HepG2 (cell line): ENCODE results near the gene R3HDM1. TPM values are rescaled to one million over a fixed set of nuclear protein-coding genes. Genes with fewer than 3 reads are reported as not detected.

Source experiments
- HOXA3 ChIP-seq: sonication (generic); formaldehyde crosslinking; IDR thresholded peaks from 2 replicates; pipeline ENCODE4 v1.5.0; 2020; ENCODE audit warnings: missing genetic modification reagents
- KLF9 ChIP-seq: IDR thresholded peaks from 2 replicates; pipeline ENCODE4 v1.6.1; 2016; ENCODE audit warnings: low read depth
- NFIC ChIP-seq: IDR thresholded peaks from 2 replicates; pipeline ENCODE4 v1.6.1; 2012; ENCODE audit warnings: mild to moderate bottlenecking, low read length, inconsistent platforms
- ZNF552 ChIP-seq: sonication (generic); formaldehyde crosslinking; IDR thresholded peaks from 2 replicates; pipeline ENCODE4 v1.9.0; 2022; ENCODE audit warnings: missing genetic modification reagents, mild to moderate bottlenecking, borderline replicate concordance
- polyA plus RNA-seq, 8 experiments: library from polyadenylated mRNA; depleted of rRNA in 3 of 8; stranded (reverse) in 7 of 8; unstranded in 1 of 8; fragments of >200 nt; fragmentation: Illumina TruSeq in 4 of 8; extraction: Trizol in 4 of 8; gene quantifications; 2 replicates each; pipeline versions ENCODE4 v1.2.1 to v1.2.3, GENCODE V29; 2011 to 2016; ENCODE audit warnings: low read depth in 4 of 8, missing spikeins in 1 of 8, mixed read lengths in 1 of 8; ENCODE audit not compliant: insufficient read depth in 1 of 8
- total RNA-seq, 5 experiments: library from RNA; depleted of rRNA; stranded (reverse); fragments of >200 nt; fragmentation: Illumina TruSeq; extraction: Trizol; gene quantifications; 2 replicates each; pipeline ENCODE4 v1.2.3, GENCODE V29; 2016; ENCODE audit warnings: low read depth in 1 of 5
- TF ChIP-seq, protein P1 (sequence below): sonication (generic); formaldehyde crosslinking; IDR thresholded peaks from 2 replicates; pipeline ENCODE4 v1.4.0; 2020; ENCODE audit warnings: missing genetic modification reagents
- TF ChIP-seq, protein P2 (sequence below): sonication (generic); formaldehyde crosslinking; IDR thresholded peaks from 2 replicates; pipeline ENCODE4 v1.4.0; 2020; ENCODE audit warnings: low read depth, mild to moderate bottlenecking, missing genetic modification reagents
- TF ChIP-seq, protein P3 (sequence below): sonication (generic); formaldehyde crosslinking; IDR thresholded peaks from 2 replicates; pipeline ENCODE4 v1.4.0; 2020; ENCODE audit warnings: missing genetic modification reagents, borderline replicate concordance
- TF ChIP-seq, protein P4 (sequence below): sonication (generic); formaldehyde crosslinking; IDR thresholded peaks from 2 replicates; pipeline ENCODE4 v1.5.0; 2020; ENCODE audit warnings: mild to moderate bottlenecking, low read depth, missing genetic modification reagents, borderline replicate concordance
- TF ChIP-seq, protein P5 (sequence below): sonication (generic); formaldehyde crosslinking; IDR thresholded peaks from 2 replicates; pipeline ENCODE4 v1.4.0; 2020; ENCODE audit warnings: mild to moderate bottlenecking, missing genetic modification reagents

The R3HDM1 gene
- total and polyA plus RNA-seq, 2 of the 13 experiments (the other 11 are each of a cell fraction or from before 2014, with no cell fraction given): 15.7 to 54.3 TPM

DNA sequence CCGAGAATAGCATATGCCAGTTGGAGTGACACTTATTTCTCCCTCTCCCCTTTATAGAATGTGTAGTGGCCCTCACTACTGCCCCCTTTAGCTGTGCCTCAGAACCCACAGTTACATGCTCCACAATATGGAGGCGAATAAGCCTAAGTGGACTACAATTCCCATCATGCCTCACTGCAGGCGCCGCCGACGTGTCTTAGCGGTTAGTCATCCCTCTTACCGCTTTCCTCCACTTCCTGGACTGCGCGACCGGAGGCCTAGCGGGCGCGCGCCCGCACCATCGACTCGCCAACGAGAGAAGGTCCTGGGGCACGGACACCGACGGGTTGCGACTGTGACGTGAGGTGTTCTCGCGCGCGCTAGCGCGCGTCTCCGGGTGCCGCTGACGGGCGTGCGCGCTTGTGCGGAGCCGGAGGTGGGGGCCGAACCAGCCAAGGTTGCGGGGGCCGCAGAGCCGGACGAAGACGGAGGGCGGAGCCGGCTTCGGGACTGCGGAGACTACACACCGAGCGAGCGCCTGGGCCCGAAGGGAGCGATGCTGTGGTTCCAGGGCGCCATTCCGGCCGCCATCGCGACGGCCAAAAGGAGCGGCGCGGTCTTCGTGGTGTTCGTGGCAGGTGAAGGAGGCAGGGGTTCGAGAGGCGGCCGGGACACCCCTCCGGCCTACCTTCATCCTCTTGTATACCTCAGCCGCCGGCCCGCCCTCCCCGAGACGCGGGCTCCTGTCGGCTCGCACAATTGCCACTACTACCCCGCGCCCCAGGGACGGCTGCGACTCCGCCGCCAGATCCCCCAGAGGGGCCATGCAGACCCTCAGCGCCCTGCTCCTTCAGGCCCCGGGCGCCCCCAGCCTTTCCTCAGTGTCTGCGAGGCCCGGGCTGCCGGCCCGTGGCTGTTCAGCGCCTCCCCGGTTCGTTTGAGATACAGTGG is 210.4 kb downstream of the R3HDM1 start, which contains the start of gene UBXN4 (continued):
- TF ChIP-seq, protein P1, sequence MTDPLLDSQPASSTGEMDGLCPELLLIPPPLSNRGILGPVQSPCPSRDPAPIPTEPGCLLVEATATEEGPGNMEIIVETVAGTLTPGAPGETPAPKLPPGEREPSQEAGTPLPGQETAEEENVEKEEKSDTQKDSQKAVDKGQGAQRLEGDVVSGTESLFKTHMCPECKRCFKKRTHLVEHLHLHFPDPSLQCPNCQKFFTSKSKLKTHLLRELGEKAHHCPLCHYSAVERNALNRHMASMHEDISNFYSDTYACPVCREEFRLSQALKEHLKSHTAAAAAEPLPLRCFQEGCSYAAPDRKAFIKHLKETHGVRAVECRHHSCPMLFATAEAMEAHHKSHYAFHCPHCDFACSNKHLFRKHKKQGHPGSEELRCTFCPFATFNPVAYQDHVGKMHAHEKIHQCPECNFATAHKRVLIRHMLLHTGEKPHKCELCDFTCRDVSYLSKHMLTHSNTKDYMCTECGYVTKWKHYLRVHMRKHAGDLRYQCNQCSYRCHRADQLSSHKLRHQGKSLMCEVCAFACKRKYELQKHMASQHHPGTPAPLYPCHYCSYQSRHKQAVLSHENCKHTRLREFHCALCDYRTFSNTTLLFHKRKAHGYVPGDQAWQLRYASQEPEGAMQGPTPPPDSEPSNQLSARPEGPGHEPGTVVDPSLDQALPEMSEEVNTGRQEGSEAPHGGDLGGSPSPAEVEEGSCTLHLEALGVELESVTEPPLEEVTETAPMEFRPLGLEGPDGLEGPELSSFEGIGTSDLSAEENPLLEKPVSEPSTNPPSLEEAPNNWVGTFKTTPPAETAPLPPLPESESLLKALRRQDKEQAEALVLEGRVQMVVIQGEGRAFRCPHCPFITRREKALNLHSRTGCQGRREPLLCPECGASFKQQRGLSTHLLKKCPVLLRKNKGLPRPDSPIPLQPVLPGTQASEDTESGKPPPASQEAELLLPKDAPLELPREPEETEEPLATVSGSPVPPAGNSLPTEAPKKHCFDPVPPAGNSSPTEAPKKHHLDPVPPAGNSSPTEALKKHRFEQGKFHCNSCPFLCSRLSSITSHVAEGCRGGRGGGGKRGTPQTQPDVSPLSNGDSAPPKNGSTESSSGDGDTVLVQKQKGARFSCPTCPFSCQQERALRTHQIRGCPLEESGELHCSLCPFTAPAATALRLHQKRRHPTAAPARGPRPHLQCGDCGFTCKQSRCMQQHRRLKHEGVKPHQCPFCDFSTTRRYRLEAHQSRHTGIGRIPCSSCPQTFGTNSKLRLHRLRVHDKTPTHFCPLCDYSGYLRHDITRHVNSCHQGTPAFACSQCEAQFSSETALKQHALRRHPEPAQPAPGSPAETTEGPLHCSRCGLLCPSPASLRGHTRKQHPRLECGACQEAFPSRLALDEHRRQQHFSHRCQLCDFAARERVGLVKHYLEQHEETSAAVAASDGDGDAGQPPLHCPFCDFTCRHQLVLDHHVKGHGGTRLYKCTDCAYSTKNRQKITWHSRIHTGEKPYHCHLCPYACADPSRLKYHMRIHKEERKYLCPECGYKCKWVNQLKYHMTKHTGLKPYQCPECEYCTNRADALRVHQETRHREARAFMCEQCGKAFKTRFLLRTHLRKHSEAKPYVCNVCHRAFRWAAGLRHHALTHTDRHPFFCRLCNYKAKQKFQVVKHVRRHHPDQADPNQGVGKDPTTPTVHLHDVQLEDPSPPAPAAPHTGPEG (CRISPR knock-in tag): peak; percentile 95; the same call in 1 of the 2 replicates
- TF ChIP-seq, protein P2, sequence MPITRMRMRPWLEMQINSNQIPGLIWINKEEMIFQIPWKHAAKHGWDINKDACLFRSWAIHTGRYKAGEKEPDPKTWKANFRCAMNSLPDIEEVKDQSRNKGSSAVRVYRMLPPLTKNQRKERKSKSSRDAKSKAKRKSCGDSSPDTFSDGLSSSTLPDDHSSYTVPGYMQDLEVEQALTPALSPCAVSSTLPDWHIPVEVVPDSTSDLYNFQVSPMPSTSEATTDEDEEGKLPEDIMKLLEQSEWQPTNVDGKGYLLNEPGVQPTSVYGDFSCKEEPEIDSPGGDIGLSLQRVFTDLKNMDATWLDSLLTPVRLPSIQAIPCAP (CRISPR knock-in tag): no peak
- TF ChIP-seq HOXA3 (peak; percentile 96), ZNF552 (CRISPR knock-in tag) (no peak; the same call in none of the 2 replicates), NFIC (no peak), KLF9 (CRISPR knock-in tag) (no peak)
- TF ChIP-seq, protein P3, sequence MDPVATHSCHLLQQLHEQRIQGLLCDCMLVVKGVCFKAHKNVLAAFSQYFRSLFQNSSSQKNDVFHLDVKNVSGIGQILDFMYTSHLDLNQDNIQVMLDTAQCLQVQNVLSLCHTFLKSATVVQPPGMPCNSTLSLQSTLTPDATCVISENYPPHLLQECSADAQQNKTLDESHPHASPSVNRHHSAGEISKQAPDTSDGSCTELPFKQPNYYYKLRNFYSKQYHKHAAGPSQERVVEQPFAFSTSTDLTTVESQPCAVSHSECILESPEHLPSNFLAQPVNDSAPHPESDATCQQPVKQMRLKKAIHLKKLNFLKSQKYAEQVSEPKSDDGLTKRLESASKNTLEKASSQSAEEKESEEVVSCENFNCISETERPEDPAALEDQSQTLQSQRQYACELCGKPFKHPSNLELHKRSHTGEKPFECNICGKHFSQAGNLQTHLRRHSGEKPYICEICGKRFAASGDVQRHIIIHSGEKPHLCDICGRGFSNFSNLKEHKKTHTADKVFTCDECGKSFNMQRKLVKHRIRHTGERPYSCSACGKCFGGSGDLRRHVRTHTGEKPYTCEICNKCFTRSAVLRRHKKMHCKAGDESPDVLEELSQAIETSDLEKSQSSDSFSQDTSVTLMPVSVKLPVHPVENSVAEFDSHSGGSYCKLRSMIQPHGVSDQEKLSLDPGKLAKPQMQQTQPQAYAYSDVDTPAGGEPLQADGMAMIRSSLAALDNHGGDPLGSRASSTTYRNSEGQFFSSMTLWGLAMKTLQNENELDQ: no peak
- TF ChIP-seq, protein P4, sequence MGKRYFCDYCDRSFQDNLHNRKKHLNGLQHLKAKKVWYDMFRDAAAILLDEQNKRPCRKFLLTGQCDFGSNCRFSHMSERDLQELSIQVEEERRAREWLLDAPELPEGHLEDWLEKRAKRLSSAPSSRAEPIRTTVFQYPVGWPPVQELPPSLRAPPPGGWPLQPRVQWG (CRISPR knock-in tag): no peak
- TF ChIP-seq, protein P5, sequence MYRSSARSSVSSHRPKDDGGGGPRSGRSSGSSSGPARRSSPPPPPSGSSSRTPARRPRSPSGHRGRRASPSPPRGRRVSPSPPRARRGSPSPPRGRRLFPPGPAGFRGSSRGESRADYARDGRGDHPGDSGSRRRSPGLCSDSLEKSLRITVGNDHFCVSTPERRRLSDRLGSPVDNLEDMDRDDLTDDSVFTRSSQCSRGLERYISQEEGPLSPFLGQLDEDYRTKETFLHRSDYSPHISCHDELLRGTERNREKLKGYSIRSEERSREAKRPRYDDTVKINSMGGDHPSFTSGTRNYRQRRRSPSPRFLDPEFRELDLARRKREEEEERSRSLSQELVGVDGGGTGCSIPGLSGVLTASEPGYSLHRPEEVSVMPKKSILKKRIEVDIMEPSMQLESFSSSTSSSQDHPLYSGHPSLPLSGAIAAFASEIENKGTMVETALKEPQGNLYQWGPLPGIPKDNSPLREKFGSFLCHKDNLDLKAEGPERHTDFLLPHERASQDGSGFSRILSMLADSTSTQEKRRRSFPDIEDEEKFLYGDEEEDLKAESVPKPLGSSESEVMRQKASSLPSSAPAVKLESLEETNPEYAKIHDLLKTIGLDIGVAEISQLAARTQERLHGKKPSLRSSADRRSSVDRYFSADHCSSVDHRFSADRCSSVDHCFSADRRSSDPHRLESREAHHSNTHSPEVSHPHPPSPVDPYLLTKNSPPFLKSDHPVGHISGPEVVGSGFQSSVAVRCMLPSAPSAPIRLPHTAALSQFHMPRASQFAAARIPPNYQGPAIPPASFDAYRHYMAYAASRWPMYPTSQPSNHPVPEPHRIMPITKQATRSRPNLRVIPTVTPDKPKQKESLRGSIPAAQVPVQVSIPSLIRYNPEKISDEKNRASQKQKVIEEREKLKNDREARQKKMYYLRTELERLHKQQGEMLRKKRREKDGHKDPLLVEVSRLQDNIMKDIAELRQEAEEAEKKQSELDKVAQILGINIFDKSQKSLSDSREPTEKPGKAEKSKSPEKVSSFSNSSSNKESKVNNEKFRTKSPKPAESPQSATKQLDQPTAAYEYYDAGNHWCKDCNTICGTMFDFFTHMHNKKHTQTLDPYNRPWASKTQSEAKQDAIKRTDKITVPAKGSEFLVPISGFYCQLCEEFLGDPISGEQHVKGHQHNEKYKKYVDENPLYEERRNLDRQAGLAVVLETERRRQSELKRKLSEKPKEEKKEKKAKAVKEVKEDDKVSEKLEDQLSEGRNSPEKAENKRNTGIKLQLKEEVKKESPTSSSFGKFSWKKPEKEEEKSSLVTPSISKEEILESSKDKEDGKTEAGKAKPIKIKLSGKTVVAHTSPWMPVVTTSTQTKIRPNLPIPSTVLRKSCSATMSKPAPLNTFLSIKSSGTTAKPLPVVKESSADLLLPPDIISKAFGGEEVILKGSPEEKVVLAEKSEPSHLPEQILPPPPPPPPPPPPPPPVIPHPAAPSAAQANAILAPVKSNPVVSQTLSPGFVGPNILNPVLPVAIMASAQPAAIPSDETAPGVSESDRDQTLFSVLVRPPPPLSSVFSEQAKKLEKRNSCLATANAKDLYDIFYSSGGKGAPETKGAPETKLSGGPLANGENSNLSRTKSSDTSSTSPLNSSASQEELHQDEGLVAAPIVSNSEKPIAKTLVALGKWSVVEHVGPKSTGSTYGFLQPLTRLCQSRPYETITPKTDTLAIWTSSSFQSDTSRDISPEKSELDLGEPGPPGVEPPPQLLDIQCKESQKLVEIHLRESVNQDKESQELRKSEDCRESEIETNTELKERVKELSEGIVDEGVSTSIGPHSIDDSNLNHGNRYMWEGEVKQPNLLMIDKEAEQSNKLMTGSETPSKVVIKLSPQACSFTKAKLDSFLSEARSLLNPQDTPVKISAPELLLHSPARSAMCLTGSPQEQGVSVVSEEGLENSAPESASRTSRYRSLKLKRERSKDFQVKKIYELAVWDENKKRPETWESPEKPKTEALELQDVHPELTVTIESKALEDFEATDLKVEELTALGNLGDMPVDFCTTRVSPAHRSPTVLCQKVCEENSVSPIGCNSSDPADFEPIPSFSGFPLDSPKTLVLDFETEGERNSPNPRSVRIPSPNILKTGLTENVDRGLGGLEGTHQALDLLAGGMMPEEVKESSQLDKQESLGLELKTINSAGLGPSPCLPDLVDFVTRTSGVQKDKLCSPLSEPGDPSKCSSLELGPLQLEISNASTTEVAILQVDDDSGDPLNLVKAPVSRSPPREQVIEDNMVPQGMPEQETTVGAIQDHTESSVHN: peak; percentile 46; the same call in 1 of the 2 replicates
